Ishikawa (cell line): ENCODE data around the gene PTPRN2.

Experiments used
- CEBPB ChIP-seq: IDR thresholded peaks from 2 replicates; pipeline ENCODE4 v1.6.1; 2012
- CREB1 ChIP-seq: IDR thresholded peaks from 2 replicates; pipeline ENCODE4 v1.6.1; 2012; ENCODE audit warnings: low read depth
- EGR1 ChIP-seq: IDR thresholded peaks from 2 replicates; pipeline ENCODE4 v1.6.1; 2012
- EP300 ChIP-seq: IDR thresholded peaks from 2 replicates; pipeline ENCODE4 v1.6.1; 2012; ENCODE audit warnings: borderline replicate concordance
- NFIC ChIP-seq: IDR thresholded peaks from 2 replicates; pipeline ENCODE4 v1.6.1; 2012
- RAD21 ChIP-seq: IDR thresholded peaks from 2 replicates; pipeline ENCODE4 v1.6.1; 2012; ENCODE audit warnings: low read depth
- REST ChIP-seq: IDR thresholded peaks from 2 replicates; pipeline ENCODE4 v1.6.1; 2012; ENCODE audit warnings: low read depth, mild to moderate bottlenecking
- TAF1 ChIP-seq: IDR thresholded peaks from 2 replicates; pipeline ENCODE4 v1.6.1; 2012; ENCODE audit warnings: low read depth, mild to moderate bottlenecking
- TEAD4 ChIP-seq: IDR thresholded peaks from 2 replicates; pipeline ENCODE4 v1.6.1; 2012
- YY1 ChIP-seq: IDR thresholded peaks from 2 replicates; pipeline ENCODE4 v1.6.1; 2012; ENCODE audit warnings: low read depth
- ZBTB7A ChIP-seq: IDR thresholded peaks from 2 replicates; pipeline ENCODE4 v1.6.1; 2012; ENCODE audit warnings: low read depth
- TF ChIP-seq, protein P1 (sequence below): IDR thresholded peaks from 2 replicates; pipeline ENCODE4 v1.6.1; 2012

DNA sequence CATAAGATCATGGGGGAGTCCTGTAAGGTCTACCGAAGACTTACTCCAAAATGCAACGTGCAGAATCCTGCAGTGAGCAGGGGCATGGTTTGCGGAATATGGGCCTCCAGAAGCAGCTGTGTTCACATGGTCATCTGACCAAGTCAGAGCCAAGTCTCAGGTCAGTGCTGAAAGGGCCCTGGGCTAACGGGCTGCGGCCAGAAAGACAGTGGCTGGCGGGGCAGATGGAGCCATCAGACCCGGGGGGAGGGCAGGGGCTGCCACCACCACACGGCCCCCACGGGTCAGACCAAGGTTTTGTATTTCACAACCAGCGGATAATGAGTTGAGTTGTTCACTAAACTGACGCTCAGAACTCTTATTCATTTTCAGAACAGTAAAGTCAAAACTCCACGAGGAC is 522.3 kb downstream of the PTPRN2 start:
- TF ChIP-seq RAD21 (no peak), ZBTB7A (no peak), CREB1 (no peak), TEAD4 (no peak), REST (no peak), TAF1 (no peak), EP300 (no peak), NFIC (no peak), EGR1 (no peak), CEBPB (no peak), YY1 (no peak)
- TF ChIP-seq, protein P1, sequence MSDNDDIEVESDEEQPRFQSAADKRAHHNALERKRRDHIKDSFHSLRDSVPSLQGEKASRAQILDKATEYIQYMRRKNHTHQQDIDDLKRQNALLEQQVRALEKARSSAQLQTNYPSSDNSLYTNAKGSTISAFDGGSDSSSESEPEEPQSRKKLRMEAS: no peak
